Dendritic cell treated with granulocyte-macrophage colony-stimulating factor and Interleukin-4, amounts not matched to agents 40 ng/mL and 50 ng/mL, for 4 days (primary cell): ENCODE results near the gene NBPF3.
"Not testable (repeated sequence)": the region's sequence is repeated elsewhere in the genome, so short reads cannot be mapped to it uniquely, and the experiment has no call there.

ENCODE experiments used
- H3K27ac Mint-ChIP-seq: one replicate; pipeline ENCODE4 v1.8.0; 2022; ENCODE audit warnings: mild to moderate bottlenecking, mixed read lengths
- H3K27me3 Mint-ChIP-seq: one replicate; pipeline ENCODE4 v1.8.0; 2022; ENCODE audit warnings: mild to moderate bottlenecking, mixed read lengths
- H3K36me3 Mint-ChIP-seq: one replicate; pipeline ENCODE4 v1.8.0; 2022; ENCODE audit warnings: low read depth, mixed read lengths
- H3K4me1 Mint-ChIP-seq: one replicate; pipeline ENCODE4 v1.8.0; 2022; ENCODE audit warnings: low read depth, mixed read lengths
- H3K4me3 Mint-ChIP-seq: one replicate; pipeline ENCODE4 v1.8.0; 2022; ENCODE audit warnings: mild to moderate bottlenecking, moderate library complexity, mixed read lengths
- H3K9me3 Mint-ChIP-seq: one replicate; pipeline ENCODE4 v1.8.0; 2022; ENCODE audit warnings: mixed read lengths
- intact Hi-C: fragments of 100-400 bp; cut with micrococcal nuclease; formaldehyde crosslinking; loops from one replicate; pipeline ENCODE4 v1.15.0; 2022

The NBPF3 gene

DNA sequence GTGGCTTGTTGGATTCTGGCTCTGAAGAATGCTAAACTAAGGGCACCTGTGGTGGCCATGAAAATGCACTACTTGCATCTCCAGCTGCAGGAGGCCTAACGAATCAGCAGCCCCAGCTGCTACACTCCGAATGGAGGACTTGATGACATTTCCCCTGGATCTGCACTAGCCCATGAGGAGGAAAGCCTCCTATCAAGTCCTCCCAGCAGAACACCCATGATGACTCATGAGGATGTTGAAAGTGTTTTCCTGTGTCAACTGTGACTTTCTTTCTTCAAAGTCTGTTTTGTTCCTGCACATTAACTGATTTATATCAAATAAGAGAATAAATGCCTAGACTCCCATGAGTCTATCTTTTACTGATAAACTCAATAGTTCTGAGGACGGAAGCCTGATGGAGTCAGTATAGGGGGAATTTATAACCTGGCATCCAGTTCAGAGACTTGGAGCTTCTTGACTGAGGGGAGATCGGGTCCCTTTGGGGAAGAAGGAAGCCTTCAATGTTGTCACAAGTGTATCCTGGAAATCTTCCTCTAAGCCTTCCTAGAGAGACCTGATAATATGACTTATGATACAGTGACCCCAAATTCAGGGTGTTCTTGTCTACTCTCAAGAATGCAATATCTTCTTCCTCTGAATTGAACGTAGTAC, 14.2 kb downstream of the NBPF3 start:
- intact Hi-C loops, H3K36me3 Mint-ChIP-seq, H3K9me3 Mint-ChIP-seq, H3K27ac Mint-ChIP-seq, H3K4me3 Mint-ChIP-seq, H3K27me3 Mint-ChIP-seq: not testable (repeated sequence)
- H3K4me1 Mint-ChIP-seq = peaks cover 22% of the 10 kb centered on the region

DNA sequence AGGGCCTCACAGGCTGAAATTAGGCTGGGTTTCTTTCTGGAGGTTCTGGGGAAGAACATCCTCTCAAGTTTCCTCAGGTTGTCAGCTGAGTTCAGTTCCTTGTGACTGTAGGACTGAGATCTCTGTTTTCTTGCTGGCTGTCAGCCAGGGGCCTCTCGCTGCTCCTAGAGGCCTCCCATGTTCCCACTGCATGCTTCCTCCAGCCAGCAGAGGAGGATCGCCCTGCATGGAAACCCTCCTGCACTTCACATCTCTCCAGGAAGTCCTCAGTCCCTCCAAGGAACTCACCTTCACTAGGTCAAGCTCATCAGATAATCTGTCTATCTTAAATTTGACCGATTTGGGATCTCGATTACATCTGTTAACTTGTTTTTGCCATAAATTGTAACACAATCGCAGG, 15.0 kb downstream of the NBPF3 start:
- intact Hi-C loops, H3K36me3 Mint-ChIP-seq, H3K27ac Mint-ChIP-seq, H3K27me3 Mint-ChIP-seq, H3K9me3 Mint-ChIP-seq, H3K4me3 Mint-ChIP-seq: not testable (repeated sequence)
- peaks cover 22% of the 10 kb centered on the region for H3K4me1 Mint-ChIP-seq

DNA sequence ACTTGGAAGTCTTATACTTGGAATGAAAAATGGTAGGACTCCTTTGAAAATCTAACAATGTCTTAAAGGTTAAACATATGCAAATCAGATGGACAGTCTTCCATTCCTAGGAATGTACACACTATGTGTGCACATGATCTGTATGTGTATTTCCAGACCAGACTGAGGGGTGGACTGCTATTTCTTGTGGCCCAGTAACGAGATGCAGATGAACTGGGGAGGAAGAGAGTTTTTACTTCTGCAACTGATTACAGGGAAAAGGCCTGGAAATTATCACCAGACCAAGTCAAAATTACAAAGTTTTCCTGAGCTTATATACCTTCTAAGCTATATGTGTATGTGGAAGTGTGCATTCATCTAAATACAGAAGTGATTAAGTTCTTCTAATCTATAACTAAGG, 17.7 kb downstream of the NBPF3 start:
- intact Hi-C loops = no loop called here
- Mint-ChIP-seq H3K4me1 (peaks cover 22% of the 10 kb centered on the region), H3K9me3 (no peaks in the 10 kb centered on the region), H3K4me3 (no peak overlapping the region), H3K27ac (no peak overlapping the region), H3K27me3 (no peaks in the 10 kb centered on the region), H3K36me3 (no peaks in the 10 kb centered on the region)

DNA sequence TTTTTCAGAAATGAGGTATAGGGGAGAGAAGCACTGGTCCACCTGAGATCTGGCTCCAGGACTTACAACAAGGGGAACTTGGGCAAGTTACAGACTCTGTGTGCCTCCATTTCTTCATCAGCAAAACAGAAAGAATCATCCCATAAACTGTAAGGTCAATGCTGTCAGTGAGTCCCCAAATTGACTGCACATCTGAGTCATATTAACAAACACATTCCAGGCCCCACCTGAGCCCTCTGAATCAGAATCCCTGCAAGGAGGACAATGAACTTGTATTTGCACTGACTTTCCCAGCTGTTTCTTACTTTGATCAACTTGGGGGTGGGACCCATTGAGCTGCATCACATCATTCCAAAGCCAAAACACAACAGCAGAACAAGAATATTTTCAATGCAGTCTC, 25.2 kb downstream of the NBPF3 start:
- H3K36me3 Mint-ChIP-seq, H3K27me3 Mint-ChIP-seq, H3K27ac Mint-ChIP-seq, intact Hi-C loops, H3K9me3 Mint-ChIP-seq, H3K4me3 Mint-ChIP-seq: not testable (repeated sequence)
- peaks cover 16% of the 10 kb centered on the region for H3K4me1 Mint-ChIP-seq

DNA sequence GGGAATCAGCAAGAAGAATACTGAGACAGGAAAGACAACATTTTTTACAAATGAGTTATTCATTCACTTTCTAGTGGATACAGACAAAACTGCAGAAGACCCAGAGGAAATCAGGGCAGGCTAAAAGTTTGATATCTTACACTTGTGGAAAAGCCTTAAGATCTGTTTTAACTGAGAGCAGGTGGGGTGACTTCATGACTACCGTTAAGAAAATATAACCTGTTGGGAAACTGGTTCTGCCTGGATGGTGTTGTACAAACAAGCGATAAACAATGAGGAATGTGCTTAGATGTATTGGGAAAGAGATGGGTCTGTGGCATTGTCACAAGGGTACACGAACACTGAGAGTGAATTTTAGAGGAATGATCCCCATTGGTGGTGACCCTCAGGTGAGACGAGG, 28.0 kb downstream of the NBPF3 start:
- intact Hi-C loops, H3K9me3 Mint-ChIP-seq, H3K27ac Mint-ChIP-seq, H3K4me3 Mint-ChIP-seq, H3K36me3 Mint-ChIP-seq: not testable (repeated sequence)
- Mint-ChIP-seq H3K27me3 (peaks cover 18% of the 10 kb centered on the region), H3K4me1 (peaks cover 16% of the 10 kb centered on the region)

DNA sequence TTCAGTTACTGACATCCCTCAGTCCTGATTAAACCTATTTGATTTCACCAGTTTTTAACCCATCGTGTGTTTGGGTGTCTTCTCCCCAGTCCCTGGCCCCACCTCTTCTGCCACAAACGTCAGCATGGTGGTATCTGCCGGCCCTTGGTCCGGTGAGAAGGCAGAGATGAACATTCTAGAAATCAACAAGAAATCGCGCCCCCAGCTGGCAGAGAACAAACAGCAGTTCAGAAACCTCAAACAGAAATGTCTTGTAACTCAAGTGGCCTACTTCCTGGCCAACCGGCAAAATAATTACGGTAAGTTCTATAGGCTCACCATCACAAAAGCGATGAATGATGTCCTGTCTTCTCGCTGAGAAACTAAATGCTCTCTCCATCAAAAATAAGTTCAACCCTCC, 28.7 kb downstream of the NBPF3 start:
- no peak overlapping the region for H3K27ac Mint-ChIP-seq
- no peak overlapping the region for H3K4me3 Mint-ChIP-seq
- H3K4me1 Mint-ChIP-seq = peaks cover 16% of the 10 kb centered on the region
- peaks cover 22% of the 10 kb centered on the region for H3K27me3 Mint-ChIP-seq
- no peaks in the 10 kb centered on the region for H3K9me3 Mint-ChIP-seq
- no peaks in the 10 kb centered on the region for H3K36me3 Mint-ChIP-seq
- intact Hi-C loops = no loop called here

DNA sequence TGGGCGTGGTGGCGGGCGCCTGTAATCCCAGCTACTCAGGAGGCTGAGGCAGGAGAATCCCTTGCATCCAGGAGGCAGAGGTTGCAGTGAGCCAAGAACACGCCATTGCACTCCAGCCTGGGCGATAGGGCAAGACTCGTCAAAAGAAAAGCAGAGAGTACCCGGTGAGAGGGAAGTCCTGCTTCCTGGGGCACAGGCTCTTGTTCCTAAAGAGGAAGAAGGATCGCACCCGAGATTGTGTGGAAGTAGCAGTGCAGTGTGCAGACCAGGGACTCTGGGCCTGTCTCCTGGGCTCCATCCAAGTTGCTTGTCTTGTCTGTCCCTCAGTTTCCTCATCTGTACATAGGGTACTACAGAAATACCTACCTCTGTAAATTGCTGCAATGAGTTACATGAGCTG, 29.6 kb downstream of the NBPF3 start:
- Mint-ChIP-seq H3K9me3 (no peaks in the 10 kb centered on the region), H3K36me3 (no peaks in the 10 kb centered on the region), H3K27me3 (peaks cover 22% of the 10 kb centered on the region), H3K27ac (no peak overlapping the region), H3K4me3 (no peak overlapping the region), H3K4me1 (peaks cover 16% of the 10 kb centered on the region)
- intact Hi-C loops = no loop called here

DNA sequence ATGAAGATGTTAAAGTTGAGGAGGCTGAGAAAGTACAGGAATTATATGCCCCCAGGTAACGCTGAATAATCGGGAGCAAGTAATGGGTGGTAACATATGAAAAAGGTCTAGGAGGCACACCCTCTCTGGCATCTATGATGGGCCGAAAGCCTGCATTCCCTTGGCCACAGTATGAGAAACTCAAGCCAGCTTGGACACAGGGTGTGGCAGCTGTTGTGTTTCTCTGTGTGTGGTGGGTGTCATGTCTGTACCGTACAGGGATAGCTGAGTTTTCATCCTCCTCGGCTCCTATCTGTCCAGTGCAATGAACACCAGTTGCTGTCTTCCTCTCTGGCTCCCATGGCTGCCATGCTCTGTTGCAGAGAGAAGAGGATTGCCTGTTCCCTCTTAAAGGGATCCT, 32.9 kb downstream of the NBPF3 start:
- Mint-ChIP-seq H3K4me3 (no peak overlapping the region), H3K27me3 (peaks cover 25% of the 10 kb centered on the region), H3K27ac (no peak overlapping the region), H3K4me1 (peaks cover 16% of the 10 kb centered on the region), H3K36me3 (no peaks in the 10 kb centered on the region), H3K9me3 (no peaks in the 10 kb centered on the region)
- intact Hi-C loops = no loop called here

DNA sequence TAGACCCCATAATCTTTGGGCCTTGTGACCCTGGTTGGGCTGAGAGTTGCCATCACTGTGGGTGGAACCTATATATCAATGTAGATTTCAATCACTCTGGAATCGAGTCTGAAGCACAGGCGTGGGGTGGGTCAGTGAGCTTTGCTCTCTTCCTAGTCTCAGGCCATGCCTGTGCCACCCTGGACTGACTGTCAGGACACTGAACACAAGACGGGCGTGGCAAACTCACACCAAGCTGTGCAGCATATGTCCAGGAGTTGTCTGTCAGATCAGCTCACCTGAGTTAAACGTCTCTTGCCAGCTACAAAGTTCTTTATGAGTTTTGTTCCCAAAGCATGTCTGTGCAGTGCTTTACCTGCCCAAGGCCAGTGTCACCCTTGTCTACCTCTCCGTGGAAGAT, 38.4 kb downstream of the NBPF3 start:
- Mint-ChIP-seq H3K27me3 (peaks cover 6% of the 10 kb centered on the region), H3K4me3 (no peak overlapping the region), H3K9me3 (no peaks in the 10 kb centered on the region), H3K36me3 (peaks cover 12% of the 10 kb centered on the region), H3K27ac (no peak overlapping the region), H3K4me1 (no peaks in the 10 kb centered on the region)
- intact Hi-C loops = no loop called here

DNA sequence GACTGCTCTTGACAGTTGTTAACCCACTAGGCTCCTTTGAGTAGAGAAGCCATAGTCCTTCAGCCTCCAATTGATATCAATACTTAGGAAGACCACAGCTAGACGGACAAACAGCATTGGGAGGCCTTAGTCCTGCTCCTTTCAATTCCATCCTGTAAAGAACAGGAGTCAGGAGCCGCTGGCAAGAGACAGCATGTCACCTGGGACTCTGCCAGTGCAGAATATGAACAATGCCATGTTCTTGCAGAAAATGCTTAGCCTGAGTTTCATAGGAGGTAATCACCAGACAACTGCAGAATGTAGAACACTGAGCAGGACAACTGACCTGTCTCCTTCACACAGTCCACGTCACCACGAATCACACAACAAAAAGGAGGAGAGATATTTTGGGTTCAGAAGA, 43.9 kb downstream of the NBPF3 start:
- peaks cover 12% of the 10 kb centered on the region for H3K27me3 Mint-ChIP-seq
- intact Hi-C loops, H3K4me3 Mint-ChIP-seq, H3K9me3 Mint-ChIP-seq, H3K27ac Mint-ChIP-seq, H3K4me1 Mint-ChIP-seq, H3K36me3 Mint-ChIP-seq: not testable (repeated sequence)

DNA sequence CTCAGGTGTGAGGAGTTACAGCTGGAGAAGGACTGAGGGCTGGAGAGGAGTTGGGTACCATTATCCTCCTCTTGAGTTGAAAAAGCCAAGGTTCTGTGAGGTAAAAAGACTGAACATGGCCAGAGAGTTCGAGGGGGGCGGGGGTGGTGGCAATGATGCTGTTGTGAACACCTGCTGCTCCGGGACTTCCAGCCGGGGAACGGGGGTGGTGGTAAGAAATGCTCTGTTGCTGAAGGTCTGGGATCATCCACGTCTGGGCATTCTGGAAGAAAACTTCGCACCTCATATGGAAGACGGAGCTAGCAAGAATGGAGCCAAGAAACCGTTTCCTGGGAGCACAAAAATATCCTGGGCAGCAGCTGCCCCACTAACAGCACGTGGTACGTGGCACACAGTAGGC, 49.2 kb downstream of the NBPF3 start:
- intact Hi-C loops = no loop called here
- no peaks in the 10 kb centered on the region for H3K36me3 Mint-ChIP-seq
- H3K9me3 Mint-ChIP-seq = no peaks in the 10 kb centered on the region
- peaks cover 5% of the 10 kb centered on the region for H3K4me1 Mint-ChIP-seq
- peaks cover 29% of the 10 kb centered on the region for H3K27me3 Mint-ChIP-seq
- no peak overlapping the region for H3K4me3 Mint-ChIP-seq
- H3K27ac Mint-ChIP-seq = no peak overlapping the region

DNA sequence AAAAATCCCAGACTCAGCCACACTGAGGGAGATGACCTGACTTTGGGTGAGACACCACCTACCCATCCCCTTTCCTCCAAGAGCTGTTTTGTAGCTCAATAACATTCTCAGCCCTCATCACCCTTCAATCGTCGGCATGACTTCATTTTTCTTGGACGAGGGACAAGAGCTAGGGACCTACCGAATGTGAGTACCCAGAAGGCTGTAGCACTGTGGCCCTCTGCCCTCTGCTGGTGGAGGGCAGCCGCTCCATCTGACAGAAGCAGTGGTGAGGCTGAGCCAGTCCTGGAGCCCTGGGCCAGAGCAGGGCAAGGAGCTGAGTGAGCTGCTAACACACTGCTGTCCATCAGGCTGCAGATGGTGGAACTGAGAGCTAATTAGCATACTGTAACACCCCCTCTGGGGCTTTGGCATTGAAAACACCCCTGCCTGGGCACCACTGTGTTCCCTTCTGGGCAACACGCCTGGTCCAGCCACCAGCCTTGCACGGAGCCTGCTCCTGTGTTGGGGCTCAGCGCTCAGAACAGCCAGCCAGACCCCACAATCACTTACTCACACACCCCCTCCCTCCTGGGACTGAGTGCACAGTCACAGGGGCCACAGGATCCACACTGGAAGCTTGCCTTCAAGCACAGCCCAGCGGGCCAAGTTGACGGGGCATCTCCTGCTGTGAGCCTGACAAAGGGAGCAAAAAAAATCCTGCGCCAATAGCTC, 51.0 kb downstream of the NBPF3 start:
- Mint-ChIP-seq H3K4me3 (no peak overlapping the region), H3K36me3 (no peaks in the 10 kb centered on the region), H3K27me3 (peaks cover 34% of the 10 kb centered on the region), H3K27ac (no peak overlapping the region), H3K9me3 (no peaks in the 10 kb centered on the region), H3K4me1 (peaks cover 9% of the 10 kb centered on the region)
- intact Hi-C loops = loop anchor here (5.0 kb wide), 1 partner anchor 119 kb away; no protein-coding TSS in a partner anchor

DNA sequence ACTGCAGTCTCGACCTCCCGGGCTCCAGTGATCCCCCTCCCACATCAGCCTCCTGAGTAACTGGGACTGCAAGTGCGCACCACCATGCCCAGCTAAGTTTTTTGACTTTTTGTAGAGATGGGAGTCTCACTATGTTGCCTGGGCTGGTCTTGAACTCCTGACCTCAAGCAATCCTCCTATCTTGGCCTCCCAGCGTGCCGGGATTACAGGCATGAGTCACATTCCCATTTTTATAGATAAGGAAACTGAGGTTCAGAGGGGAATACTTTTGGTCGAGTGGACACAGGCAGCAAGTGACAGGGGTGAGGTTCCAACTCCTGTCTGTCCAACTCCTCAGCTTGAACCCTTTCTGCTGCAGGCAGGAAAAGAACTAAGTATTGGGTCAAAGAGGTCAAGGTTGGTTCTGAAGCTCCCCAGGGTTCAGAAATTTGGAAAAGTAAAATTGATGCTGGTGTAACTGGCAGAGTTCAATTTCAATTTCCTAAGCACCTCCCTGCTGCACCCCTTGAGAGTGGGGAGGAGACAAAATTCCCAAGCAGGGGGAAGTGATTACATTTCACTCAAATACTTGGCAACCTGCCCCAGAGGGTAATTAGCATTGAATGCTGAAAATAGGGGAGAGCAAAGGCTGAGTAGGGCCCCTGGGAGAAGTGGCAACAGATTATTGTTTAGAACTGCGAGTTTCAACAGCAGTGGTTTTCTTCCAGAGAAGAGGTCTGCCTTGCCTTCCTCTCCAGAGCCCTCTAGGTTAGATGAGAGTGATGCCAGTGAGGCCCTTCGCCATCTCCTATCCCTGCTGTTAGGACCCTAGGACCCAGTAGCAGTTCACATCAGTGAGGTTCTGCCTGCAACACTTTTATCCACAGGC, 51.8 kb downstream of the NBPF3 start:
- Mint-ChIP-seq H3K4me3 (no peak overlapping the region), H3K4me1 (peaks cover 9% of the 10 kb centered on the region), H3K36me3 (no peaks in the 10 kb centered on the region), H3K27ac (no peak overlapping the region), H3K9me3 (no peaks in the 10 kb centered on the region), H3K27me3 (peaks cover 35% of the 10 kb centered on the region)
- intact Hi-C loops = loop anchor here (5.0 kb wide), 1 partner anchor 119 kb away; no protein-coding TSS in a partner anchor

DNA sequence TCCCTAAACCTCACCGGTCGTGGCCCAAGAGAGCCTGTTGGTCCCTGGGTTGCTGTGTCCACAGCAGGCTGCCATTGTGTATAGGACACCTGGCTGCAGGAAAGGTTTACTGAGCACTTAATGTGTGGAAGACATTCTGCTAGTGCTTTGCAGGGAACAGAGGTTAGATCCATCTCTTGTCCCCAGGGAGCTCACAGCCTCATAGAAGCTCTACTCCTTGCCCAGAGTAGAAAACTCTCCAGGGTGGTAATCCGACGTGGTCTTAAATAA, 52.4 kb downstream of the NBPF3 start:
- no peak overlapping the region for H3K4me3 Mint-ChIP-seq
- no peak overlapping the region for H3K27ac Mint-ChIP-seq
- H3K27me3 Mint-ChIP-seq = peaks cover 37% of the 10 kb centered on the region
- H3K36me3 Mint-ChIP-seq = no peaks in the 10 kb centered on the region
- peaks cover 9% of the 10 kb centered on the region for H3K4me1 Mint-ChIP-seq
- H3K9me3 Mint-ChIP-seq = no peaks in the 10 kb centered on the region
- intact Hi-C loops = loop anchor here (5.0 kb wide), 1 partner anchor 120 kb away; no protein-coding TSS in a partner anchor
